Measurements from ENCODE around the gene CARD19.

DNA sequence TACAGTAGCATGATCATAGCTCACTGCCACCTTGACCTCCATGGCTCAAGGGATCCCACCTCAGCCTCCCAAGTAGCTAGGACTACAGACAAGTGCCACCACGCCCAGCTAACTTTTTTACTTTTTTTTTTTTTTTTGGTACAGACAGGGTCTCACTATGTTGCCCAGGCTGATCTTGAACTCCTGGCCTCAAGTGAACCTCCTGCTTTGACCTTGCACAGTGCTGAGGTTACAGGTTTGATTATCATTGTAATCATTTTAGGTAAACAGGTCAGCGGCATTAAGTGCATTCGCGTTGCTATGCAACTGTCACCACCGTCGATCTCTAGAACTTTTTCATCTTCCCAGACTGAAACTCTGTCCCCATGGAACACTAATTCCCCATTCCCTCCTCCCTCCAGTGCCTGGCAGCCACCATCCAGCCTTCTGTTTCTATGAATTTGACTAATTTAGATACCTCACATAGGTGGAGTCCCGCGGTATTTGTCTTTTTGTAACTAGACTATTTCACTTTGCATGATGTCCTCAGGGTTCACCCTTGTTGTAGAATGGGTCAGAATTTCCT is 5.8 kb upstream of the CARD19 start:
- TF ChIP-seq, protein P1, sequence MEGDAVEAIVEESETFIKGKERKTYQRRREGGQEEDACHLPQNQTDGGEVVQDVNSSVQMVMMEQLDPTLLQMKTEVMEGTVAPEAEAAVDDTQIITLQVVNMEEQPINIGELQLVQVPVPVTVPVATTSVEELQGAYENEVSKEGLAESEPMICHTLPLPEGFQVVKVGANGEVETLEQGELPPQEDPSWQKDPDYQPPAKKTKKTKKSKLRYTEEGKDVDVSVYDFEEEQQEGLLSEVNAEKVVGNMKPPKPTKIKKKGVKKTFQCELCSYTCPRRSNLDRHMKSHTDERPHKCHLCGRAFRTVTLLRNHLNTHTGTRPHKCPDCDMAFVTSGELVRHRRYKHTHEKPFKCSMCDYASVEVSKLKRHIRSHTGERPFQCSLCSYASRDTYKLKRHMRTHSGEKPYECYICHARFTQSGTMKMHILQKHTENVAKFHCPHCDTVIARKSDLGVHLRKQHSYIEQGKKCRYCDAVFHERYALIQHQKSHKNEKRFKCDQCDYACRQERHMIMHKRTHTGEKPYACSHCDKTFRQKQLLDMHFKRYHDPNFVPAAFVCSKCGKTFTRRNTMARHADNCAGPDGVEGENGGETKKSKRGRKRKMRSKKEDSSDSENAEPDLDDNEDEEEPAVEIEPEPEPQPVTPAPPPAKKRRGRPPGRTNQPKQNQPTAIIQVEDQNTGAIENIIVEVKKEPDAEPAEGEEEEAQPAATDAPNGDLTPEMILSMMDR (IDR thresholded peaks at IDR 0.05): no peak
- TF ChIP-seq POLR2A (IDR thresholded peaks at IDR 0.05): no peak
